ENCODE results near the gene AKR7A3.
A peak's percentile ranks its signal among the peaks of the same experiment; 100 is the strongest.
"Not testable (repeated sequence)": the region's sequence is repeated elsewhere in the genome, so short reads cannot be mapped to it uniquely, and the experiment has no call there.

AKR7A3 gene

DNA sequence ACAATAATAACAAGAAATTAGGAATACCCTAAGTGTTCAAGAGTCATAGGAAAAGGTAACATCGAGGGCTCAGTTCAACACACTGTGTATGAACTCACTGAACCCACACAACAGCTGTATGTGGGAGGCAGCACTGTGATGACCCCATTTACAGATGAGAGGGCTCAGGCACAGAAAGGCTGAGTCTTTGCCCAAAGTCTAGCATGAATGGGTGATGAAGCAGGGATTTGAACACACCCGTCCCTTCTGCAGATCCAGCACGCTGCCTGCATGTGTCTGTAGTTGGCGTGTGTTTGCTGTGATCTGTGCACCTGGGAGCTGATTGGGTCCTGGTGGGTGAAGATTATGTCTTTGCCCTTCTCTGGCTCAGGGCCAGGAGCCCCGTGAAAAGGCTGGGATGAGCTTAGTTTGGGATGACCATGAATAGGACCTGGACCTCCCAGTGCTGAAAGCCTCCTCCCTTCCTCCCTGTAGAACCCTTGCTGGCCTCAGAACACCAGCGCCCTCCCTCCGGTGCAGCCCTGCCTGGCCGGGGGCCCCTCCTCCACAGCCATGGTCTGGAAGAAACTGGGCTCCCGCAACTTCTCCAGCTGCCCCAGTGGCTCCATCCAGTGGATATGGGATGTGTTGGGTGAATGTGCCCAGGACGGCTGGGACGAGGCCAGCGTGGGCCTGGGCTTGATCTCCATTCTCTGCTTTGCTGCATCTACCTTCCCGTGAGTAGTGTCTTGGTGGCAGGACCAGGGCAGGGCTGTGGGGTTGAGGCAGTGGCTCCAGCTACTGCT lies 28.7 kb upstream of the AKR7A3 start:
- no peak for DNase-seq

DNA sequence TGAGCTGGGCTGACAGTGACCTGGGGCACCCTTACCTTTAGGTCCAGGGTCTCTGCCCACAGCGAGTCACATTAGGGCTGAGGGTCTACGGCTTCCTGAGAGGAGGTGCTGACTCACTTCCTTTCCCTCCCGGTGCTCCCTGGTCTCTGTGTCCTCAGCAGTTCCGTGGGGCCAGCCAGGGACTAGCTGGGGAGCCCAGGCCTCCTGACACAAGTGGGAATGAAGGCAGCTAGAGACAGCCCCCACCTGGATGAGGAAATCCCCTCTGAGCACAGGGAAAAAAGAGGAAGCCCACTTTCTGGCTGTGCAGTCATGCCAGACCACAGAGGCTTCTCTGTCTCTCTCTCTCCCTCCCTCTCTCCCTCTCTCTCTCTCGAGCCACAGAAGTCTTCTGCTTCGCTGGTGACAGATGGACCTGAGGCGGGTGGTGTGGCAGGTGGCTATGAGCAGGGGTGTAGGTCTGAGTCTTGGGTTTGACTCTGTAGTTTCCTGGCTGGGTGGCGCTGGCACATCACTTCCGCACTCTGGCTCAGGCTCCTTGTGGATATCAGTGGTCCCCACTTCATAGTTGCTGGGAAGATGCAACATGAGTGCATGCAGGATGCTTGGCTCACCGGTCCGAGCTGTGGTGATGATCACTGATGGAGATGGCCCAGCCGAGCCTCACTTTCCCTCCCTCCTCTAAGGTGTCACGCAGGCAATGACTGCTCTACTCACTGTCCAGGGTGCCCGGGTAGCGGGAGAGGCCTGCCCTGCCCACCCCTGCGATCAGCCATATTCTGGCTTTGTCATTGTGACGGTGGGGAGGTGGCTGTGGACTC lies 27.0 kb upstream of the AKR7A3 start:
- no peak for DNase-seq

DNA sequence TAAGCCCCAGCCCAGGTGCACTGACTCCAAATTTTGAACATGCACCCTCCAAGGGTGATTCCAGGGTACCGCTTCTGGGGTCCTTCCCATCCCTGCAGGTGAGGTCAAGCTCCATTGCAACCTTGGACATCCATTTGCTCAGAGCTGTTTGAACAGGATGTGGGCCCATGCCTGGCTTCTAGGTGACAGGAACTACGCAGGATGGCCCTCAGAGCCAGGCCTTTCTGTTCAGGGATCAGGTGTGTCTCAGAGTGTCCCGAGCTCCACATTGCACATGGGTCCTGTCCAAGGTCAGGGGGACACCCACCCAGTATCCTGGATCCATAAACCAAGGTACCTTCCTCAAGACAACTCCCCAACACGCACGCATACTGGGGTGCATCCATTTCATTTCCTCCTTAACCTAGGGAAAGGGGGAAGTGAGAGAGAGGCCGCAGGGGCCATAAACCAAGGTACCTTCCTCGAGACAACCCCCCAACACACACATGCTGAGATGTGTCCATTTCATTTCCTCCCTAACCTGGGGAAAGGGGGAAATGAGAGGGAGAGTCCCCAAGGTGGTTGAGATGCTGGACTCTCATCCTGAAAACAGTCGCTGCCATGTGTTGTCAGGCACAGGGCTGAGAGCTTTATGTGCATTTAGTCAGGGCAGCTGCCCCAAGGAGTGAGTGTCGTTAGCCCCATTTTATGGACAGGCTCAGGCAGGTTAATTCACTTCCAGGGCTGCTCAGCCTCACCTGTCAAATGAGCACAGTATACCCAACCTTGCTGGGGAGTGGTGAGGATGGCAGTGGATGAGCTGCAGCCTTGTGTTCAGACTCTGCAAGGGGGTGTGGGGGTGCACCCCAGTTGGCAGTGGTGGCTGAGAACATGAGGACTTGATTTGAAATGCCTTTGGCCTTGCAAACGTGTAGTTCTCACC lies 25.7 kb upstream of the AKR7A3 start:
- DNase-seq, result no peak

DNA sequence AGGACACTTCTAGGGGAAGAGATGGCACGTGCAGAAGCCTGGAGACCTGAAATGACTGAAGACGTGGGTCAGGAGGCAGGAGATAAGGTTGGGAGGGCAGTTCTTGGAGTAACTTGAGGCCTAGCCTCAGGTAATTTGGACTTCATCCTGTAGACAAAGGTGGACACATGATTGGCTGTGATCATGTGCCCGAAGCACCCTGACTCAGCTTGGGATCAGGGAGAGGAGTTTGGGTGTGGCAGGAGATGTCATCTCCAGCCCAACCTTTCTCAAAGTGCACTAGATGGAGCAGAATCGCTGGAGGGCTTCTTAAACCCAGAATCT lies 25.0 kb upstream of the AKR7A3 start:
- DNase-seq, result no peak

DNA sequence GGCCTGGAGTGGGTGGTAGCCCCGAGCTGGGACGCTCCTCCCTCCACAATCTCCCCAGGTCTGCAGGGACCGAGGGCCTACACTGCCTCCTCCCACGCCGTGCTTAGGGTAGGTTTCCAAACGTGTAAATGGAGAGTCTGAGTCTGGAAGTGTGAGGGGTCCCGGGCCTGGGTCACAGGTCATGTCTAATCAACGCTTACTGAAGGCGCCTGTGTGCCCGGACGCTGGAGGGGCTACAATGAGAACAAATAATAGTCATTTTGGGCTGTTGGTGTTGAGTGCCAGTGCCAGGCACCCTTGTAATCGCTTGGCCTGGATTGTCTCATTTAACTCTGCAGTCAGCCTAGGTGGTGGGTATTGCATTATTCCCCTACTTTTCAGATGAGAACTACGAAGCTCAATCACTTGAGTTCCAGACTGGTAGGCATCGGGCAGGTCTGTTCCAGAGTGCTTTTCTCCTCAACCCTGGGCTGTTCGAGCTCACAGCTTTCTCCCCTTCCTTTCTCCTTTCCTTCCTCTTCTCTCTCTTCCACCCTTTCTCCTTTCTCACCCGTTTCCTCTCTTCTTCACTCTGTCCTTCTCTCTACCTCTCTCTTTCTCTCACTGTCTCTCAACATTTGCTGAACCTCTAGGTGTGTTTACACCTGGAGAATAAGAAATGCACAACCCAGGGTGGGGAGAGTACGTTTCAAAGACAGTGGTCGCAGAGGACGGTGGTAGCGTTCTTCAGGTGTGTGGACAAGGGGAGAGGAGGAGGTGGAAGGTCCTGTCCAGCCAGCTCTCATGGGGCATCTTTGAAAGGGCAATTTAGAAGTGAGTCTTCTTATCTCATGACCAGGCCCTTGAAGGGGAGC lies 24.4 kb upstream of the AKR7A3 start:
- no peak for DNase-seq

DNA sequence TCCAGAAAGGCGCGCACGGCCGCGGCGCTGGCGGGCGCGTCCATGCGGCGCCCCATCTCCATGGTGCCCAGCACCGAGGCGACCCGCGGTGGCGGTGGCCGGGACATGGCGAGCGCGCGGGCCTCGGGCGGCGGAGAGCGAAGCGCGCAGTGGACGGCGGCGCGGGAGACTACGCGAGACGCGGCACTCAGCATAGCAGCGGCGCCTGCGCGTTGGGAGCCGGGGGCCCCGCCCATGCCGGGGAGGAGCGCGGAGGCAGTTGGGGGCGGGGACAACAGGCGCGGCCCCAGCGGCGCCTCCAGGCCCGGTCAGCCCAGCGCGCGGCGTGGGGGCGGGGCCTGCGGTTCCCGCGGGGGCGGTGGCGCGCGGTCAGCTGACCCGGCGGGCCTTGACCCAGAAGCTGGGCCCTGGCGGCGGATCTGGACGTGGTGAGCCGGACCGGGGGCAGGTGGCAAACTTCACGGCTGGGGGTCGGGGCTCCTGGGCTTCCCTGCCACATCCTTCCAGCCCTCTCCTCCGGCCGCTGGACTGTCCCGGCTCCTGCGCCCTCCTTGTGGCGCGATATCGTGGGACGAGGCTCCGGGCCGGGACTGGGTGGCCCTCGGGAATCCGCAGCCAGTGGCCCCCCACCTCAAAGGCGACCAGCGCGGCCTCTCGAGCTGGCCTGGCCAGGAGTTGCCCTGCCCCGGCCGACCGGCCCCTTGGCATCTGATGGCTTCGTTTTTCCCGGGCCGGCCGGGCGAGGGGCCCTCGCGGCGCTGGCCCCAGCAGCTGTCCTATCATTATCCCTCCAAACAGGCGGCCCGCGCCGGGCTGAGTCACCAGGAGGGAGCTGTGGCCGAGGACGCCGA lies 23.6 kb upstream of the AKR7A3 start, which contains the start of the genes AKR7A2 and SLC66A1:
Gene AKR7A2 (minus strand): TSS at position 214 of the 851 bp plus-strand sequence. CDS start 20 bp downstream, at position 194.
Gene SLC66A1 (plus strand): TSS at position 396 of the 851 bp plus-strand sequence. CDS start 5,352 bp downstream, outside the sequence.
- DNase-seq, result peak; percentile 7 to 91

DNA sequence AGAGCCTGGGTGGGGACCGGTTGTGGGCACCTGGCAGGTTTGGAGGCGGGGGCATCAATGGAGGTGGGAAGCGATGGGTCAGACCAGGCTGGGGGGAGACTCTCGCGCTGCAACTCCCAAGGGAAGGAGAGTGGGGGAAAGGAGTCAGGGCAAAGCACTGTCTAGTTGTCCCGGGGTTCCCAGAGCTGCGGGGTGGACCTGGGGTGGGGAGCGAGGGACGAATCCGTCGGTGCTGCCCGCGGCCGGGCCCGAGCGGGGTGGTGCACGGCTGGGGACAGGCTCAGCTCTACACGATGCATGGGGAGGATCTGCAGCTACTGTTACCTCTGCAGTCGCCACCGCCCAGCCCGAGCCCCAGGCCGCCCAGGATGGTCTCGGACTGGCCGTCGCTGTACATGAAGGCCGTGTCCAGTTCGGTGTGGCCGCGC lies 22.9 kb upstream of the AKR7A3 start:
- DNase-seq, result peak in 1 of 2 experiments; percentile 47

DNA sequence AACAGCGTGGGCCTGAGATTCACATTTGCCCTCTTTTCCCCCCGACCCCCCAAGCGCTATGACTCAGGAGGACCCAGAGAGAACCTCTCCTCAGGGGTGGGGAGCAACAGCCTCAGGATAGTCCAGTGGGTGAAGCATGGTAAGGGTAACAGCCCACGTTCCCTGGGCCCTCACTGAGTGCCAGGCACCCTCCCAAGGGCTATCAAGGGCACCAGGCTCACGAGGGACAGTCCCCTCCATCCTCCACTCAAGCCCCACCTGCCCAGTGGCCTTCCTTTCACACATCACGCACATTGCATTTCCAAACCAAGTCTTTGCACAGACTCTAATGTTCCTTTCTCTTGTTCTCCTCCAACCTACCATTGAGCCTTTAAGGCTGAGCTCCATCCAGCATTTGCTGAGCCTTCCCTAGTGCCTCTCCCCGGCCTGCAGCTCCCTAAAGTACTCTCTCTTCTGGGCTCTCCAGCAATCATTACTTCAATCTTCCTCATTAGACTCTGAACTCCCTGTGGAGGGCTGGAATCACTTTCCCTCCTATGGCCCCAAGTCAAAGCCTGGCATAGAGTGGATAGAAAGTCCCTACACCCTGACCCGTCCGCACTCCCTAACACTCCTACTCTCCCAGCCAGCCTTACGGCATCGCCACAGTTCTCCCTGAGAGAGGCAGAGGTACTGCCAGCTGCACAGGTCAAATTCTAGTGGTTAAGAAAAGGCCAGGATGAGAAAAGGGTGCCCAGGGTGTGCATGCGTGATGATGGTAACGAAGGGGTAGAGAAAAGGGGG lies 22.3 kb upstream of the AKR7A3 start:
- peak in 1 of 2 experiments; percentile 36 for DNase-seq

DNA sequence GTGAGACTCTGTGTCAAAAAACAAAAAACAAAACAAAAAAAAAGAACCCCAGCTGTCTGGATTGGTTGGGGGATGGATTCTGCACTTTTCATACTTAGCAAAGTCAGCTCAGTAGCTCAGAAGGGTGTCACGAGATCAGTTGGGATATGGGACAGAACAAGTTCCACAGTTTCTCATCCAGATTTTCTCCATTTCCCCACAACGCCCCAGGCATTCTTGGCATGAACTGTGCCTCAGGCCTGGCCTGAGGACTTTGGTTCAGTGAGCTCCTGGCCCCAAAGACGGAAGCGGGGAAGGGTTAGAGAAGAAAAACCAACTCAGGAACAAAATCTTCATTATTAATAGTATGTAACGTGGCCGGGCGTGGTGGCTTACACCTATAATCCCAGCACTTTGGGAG lies 21.5 kb upstream of the AKR7A3 start:
- no peak for DNase-seq

DNA sequence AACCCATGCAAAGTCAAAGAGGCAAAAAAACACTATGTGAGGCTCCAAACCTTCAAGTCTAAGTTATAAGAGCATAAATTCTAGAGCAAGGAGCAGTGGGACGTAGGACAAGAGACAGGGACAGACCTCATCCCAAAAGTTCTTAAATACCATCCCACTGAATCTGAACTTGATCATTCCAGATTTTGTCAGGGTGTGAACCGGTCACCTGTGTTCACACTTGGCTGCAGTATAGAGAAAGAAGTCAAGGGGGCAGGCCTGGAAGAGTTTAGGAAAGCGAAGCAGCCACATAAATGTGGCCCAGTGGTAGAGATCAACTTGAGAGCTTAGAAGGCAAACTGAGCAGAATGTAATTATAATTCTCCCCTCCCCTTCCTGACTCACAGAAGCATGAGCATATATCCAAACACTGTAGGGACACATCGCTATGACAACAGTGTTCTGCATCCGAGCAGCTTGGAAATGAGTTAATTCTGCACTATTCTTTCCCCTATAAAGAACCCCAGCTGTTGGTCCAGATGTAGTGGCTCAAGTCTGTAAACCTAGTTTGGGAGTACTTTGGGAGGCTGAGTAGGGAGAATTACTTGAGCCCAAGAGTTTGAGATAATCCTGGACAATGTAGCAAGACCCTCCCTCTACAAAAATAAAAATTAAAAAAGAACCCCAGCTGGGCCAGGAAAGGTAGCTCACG lies 20.7 kb upstream of the AKR7A3 start:
- DNase-seq, result no peak

DNA sequence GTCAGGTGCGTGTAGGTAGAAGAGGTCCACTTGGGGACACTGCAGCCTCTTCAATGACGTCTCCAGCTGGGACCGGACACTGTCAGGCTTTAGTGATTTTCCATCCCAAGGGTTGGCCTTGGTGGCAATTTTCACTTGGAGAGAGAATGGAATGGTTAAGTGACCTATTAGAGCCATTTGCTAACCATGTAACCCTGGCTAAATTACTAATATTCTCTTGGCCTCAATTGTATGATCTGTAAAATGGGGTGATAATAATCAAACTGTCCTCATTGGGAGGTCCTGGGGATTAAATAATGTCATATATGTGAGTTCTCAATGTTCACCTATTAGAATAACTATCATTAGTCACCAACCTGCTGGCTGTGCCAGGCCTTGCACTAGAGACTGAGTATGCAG lies 19.9 kb upstream of the AKR7A3 start:
- no peak for DNase-seq

DNA sequence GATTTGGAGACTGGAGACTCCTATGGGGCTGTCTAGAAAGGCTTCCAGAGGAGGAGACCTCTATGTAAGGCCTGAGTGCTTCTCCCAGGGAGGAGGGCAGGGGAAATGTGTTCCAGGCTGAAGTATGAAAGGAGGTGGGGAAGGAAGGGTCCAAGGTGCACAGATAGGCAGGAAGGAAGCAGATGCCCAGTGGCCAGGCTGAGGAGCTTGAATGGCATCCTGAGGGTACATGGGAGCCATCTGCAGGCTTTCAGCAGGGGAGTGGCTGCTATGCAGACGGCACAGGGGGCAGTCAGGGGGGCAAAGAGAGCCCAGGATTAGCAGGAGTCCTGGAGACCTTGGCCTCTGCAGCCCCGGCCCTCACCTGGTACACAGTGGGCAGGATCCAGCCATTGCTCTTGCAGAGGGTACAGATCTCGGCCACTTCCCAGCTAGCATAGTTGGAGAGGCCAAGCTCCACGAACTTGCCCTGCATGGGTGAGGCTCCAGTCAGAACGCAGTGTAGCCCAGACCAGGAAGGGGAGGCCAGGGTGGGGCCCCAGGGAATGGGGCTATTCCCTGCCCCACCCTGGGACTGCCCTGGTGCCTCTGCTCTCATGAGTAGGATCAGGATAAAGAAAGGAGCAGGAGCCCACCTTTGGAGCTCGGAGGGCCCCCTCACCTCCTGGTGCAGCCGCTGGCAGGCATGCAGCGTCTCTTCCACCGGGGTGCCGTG lies 19.4 kb upstream of the AKR7A3 start:
- no peak for DNase-seq

DNA sequence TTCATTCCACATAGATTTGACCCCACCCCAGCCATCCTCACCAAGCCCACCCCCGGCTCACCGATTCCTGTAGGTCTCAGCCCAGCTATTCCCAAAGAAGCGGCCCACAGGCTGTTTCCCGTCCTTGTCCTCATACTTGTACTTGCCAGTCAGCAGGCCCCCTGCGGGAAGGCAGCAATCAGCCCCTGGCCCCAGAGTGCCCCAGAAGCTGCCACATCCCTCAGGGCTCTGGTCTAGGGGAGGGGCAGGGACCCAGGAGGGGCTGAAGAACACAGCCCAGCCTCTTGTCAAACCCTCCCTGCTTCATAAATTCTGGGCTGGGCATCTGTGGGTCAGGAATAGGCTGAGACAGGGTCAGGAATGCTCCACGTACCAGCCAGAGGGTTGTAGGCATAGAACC lies 18.4 kb upstream of the AKR7A3 start:
- DNase-seq, result no peak

DNA sequence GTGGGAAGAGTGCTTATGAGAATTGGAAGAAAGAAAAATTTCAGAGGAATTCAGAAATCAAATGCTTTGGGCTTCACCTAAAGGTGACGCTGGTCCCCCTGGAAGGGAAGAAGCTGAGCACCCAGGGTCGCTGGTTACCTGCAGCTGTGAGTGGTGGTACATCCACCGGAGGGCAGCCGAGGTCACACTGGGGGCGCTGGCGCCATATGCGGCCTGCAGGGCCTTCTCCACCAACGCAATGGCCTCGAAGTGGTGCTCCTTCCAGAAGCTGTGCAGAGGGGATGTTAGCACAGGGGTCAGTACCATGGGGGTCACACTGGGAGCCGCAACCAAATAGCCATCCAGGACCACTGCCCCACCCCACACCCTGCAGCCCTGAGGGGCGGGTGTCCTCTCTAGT lies 17.3 kb upstream of the AKR7A3 start:
- DNase-seq, result no peak

DNA sequence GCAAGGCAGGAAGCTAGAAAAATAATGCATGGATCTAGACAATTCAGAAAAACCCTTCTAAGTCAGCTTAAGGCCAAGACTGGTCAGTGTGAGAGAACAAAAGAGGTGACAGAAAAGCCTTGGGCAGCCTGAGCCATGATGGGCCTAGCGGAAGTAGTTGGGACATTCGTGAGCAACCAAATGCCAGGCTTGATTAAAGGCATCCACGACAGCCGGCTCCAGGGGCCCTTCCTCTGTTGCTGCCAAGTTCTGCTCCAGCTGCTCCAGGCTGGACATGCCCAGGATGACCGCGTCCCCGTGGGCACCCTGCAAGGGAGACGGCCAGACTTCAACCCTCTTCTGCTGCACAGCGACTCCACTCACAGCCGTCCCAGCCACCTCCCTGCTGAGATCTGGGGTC lies 15.5 kb upstream of the AKR7A3 start:
- not testable (repeated sequence) for DNase-seq

DNA sequence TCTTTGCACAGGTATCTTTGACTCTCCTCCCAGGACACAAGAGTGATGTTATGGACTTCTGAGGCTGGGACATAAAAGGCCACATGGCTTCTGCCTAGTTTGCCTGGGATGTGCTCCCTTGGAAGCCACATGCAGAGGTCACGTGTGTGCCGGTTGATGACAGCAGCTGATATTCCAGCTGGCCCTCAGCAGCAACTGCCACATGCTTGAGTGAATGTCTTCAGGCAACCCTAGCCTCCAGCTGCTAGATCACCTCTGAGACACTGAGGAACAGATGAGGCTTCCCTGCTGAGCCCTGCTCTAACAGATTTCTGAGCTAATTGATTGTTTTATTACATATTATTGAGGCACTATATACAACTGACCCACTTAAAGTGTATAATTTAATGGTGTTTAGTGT lies 11.6 kb upstream of the AKR7A3 start:
- no peak for DNase-seq

DNA sequence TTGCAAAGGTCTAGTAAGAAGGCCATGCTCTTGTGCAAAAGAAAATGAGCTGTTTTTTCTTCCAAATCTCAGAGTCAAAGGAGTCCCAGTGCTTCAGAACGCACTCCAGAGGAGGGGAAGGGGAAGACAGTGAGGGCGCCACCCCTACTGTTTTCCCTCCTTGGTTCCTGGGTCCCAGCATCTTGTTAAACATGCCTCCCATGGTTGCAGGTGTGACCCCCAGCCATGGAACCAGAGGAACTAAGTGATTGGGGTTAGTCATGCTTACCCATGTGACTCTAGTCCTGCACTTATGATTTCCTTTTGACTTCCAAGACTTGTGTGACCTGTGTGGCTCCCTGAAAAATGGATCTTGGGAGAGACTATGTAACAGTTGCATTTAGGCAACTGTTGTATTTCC lies 6.1 kb upstream of the AKR7A3 start:
- DNase-seq, result no peak

DNA sequence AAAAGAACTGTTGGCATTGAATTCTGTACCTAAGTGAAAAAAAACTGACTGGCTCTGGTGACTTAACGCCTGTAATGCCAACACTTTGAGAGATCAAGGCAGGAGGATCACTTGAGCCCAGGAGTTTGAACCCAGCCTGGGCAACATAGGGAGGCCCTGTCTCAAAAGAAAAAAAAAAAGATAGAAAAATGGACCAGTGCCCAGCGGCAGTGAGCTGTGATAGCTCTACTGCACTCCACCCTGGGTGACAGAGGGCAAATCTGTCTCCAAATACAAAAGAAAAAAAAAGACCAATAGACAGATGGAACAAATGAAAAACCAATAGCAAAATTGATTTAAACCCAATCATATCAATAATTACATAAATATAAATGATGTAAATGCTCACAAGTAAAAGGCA lies 674 bp upstream of the AKR7A3 start:
- DNase-seq, result no peak

Data from NCI-H526 (cell line).